ENCODE measurements around the gene ENTPD7.
"Not testable (repeated sequence)": the region's sequence is repeated elsewhere in the genome, so short reads cannot be mapped to it uniquely, and the experiment has no call there.

ENTPD7 gene

DNA sequence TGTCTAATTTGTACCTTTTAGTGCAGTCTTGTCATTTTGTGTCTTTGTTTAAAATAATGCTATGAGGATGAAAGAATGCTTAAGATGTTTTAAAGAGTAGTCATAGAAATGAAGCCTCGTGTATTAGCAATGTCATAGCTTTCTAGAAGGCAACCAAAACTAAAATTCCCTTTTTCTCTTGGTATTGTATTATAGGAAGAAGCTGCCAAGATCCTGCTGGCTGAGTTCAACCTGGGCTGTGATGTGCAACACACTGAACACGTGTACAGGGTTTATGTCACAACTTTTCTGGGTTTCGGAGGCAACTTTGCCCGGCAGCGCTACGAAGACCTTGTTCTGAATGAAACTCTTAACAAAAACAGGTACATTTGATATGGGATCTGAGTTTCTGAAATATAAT, 36.5 kb downstream of the ENTPD7 start:
- no peak for DNase-seq

DNA sequence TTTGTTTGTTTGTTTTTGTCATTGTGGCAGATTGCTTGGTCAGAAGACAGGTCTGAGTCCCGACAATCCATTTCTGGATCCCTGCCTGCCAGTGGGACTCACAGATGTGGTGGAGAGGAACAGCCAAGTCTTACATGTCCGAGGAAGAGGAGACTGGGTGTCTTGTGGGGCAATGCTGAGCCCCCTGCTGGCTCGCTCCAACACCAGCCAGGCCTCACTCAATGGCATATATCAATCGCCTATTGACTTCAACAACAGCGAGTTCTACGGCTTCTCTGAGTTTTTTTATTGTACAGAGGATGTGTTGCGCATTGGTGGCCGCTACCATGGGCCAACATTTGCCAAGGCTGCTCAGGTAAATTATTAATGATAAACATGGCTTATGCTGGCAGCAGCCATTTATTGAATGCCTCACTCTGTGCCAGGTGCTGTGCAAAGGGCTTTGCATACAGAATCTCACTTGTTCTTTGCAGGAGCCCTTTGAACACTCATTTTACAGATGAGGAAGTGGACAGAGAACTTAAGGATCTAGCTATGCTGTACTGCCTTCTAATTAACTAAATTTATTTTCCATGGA, 39.3 kb downstream of the ENTPD7 start:
- no peak for DNase-seq

DNA sequence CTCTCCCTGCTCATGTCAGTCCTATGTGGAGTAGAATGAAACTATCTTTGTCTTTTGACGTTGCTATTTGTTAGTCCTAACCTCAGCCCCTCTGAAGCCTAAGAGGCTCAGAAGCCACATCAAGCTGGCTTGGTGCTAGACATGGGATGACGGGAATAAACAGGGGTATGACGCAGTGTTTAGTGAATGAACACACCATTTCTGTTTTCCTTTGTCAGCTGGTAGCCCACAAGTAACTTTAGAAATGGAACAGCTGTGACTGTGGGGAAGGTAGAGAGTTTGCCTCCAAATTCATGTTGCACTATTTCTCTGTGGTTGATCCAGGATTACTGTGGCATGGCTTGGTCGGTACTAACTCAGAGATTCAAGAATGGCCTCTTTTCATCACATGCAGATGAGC, 41.3 kb downstream of the ENTPD7 start:
- no peak for DNase-seq

- no peak for DNase-seq
Measured at GRCh38 chr10:99708428-99709012, 49.2 kb downstream of the ENTPD7 start.

DNA sequence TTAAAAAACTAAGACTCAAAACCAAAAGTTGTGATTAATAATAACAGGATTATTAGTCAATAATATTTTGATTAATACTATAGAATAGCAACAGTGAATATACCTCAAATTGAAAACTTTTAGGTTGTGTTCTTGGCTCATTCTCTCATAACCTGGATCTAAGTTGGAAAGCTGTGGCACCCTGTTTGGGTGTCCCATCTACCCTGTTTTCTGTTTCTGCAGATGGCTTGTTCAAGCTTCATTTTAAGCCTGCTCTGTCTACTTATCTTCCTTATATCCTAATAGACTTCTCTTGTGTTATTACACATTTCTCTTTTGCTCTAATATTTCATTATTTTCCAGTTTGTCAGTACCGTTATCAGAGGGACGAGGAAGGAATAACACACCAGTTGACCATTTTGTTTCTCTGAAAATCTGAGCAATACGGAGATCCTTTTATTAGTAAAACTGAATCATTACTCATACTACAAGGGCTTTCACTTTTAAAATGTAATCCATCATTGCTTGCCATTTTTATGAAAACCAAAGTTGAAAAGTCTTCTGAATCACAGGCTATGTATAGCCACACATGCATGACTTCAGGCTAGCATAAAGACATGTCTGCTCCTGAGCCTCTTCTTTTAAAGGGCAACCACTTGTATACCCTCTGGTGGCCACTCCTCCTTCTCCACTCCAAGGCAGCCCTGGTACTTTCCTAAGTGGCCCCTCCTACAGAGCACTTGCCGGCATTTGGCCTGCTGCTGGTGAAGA, 50.3 kb downstream of the ENTPD7 start:
- no peak for DNase-seq

GRCh38 chr10:99711129-99711719, 51.9 kb downstream of the ENTPD7 start:
- peak; percentile 16 for DNase-seq

DNA sequence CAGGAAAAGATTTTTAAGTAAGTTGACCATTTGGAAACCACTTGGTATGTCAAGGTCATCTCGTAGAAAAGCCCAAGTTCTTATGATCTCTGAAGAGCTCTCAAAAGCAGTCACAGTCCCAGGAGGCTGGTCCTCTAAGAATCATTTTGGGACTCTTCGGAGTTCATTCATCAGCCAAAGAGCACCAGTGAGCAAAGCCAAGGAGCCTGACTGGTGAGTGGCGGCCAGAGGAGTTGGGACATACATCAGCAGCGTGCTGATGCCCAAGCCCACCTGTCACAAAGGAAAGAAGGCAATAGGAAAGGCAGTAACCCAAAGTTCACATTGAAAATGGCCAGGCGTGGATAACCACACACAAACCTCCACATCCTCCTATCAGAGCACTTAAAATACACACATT, 55.1 kb downstream of the ENTPD7 start:
- no peak for DNase-seq

DNA sequence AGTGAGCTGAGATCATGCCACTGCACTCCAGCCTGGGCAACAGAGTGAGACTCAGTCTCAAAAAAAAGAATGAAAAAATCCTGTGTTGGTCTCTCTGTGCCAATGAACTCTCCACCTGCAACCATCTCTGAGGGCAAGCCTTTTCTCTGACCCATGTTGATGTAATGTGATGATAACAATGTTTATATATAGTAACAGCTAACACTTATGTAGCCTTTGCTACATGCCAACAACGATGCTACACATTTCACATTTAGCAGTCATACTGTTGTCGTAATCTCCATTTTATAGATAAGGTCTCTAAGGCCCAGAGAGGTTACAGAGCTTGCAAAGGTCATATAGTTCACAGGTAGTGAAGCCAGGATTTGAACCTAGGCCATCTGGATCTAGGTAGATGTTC, 61.1 kb downstream of the ENTPD7 start:
- no peak for DNase-seq

GRCh38 chr10:99730026-99730425, 70.7 kb downstream of the ENTPD7 start:
- no peak for DNase-seq

- DNase-seq, result no peak
Measured at GRCh38 chr10:99731306-99732032, 72.2 kb downstream of the ENTPD7 start.

GRCh38 chr10:99732033-99732842, 72.9 kb downstream of the ENTPD7 start, which contains the start of the genes COX15 and CUTC:
Gene COX15 (minus strand): TSS chr10:99732127. CDS start chr10:99732049, 78 bp downstream.
Gene CUTC (plus strand): TSS chr10:99732234. CDS start chr10:99732349, 115 bp downstream.
- DNase-seq, result peak; percentile 80

DNA sequence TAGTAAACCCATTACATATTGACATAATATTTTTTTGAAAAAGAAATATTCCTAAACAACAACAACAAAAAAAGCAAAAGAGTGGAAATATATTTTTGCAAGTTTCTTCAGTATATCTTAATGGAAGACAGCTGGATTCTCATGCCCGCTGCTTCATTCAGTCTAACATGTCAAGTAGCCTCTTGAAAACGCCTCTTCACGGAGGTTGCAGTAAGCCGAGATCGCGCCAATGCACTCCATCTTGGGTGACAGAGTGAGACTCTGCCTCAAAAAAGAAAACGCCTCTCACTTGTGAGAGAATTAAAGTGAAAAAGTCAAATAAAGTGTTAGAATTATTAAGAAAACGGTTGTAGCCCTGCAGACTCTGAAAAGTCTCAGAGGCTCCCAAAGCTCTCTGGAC, 74.1 kb downstream of the ENTPD7 start:
- no peak for DNase-seq

DNA sequence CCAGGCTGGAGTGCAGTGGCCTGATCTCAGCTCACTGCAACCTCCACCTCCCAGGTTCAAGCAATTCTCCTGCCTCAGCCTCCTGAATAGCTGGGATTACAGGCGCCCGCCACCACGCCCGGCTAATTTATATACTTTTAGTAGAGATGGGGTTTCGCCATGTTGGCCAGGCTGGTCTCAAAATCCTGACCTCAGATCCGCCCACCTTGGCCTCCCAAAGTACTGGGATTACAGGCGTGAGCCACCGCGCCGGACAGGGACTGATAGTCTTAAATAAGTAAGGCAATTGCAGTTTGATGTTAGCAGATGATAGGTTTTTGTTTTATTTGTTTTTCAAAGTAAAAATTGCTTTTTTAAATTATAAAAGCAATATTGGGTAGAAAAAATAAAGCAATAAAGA, 74.8 kb downstream of the ENTPD7 start:
- DNase-seq, result not testable (repeated sequence)

- DNase-seq, result no peak
Measured at GRCh38 chr10:99740260-99740659, 81.0 kb downstream of the ENTPD7 start.

DNA sequence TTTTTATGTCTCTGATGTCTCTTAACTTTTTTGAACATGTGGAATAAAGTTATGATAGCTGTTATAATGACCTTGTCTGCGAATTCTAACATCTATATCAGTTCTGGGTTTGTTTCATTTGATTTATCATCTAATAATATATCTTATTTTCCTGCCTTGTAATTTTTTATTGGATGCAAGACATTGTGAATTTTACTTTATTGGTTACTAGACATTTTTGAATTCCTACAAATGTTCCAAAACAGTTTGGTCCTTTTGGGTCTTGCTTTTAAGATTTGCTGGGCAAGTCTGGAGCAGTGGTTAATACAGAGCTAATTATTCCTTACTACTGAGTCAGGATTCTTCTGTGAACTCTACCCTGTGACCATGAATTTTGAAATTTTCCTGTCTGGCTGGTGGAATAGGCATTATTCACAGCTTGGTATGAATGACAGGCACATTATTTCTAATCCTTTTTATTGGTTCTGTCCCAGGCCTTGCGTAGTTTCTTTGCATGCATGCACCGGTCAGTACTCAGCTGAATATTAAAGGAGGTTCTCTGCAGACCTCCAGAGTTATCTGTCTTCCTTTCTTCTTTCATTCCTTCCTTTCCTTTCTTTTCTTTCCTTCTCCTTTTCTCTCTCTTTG, 81.7 kb downstream of the ENTPD7 start:
- DNase-seq, result no peak

DNA sequence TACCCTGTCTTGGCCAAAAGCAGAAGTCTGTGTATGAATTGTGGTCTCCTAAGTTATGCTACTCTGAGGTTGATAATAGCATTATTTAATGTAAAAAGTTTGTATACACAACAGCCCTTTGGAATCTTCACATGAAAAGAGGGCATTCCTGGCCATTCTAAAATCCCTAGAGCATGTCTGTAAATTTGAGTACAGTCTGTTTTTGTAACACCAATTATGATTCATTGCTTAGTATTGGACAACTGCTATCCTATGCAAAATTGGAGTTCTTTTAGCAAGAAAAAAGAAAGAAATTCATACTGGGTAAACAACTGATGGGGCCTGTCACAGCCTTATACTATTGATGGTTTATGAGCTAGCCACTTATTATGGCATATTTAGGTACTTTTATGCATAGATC, 82.9 kb downstream of the ENTPD7 start:
- DNase-seq, result no peak

DNA sequence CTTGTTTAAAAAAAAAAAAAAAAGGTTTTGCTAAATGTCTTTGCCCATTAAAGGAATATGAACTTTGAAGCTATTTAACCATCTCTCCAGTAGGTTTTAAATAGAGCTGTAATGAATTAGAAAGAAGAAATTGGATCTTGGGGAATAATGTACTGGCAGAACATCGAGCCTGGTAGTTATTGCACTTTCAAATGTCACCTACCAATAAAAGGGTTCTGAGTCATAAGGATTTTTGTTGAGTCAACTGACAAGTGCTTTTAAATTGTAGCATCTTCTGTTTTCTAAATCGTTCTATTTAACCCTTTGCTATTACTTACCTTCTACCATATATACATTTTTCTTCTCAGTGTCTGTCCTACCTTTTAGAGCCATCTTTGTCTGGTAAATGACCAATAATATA, 83.4 kb downstream of the ENTPD7 start:
- DNase-seq, result no peak

GRCh38 chr10:99743841-99744240, 84.5 kb downstream of the ENTPD7 start:
- DNase-seq, result no peak

DNA sequence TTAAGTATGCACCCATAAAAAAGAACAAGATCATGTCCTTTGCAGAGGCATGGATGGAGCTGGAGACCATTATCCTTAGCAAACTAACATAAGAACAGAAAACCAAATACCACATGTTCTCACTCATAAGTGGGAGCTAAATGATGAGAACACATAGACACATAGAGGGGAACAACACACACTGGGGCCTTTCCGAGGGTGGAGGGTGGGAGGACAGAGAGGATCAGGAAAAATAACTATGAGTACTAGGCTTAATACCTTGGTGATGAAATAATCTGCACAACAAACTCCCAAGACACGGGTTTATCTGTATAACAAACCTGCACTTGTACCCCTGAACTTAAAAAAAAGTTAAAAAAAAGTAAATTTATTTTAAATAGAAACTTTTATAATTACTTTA, 86.9 kb downstream of the ENTPD7 start:
- not testable (repeated sequence) for DNase-seq

DNA sequence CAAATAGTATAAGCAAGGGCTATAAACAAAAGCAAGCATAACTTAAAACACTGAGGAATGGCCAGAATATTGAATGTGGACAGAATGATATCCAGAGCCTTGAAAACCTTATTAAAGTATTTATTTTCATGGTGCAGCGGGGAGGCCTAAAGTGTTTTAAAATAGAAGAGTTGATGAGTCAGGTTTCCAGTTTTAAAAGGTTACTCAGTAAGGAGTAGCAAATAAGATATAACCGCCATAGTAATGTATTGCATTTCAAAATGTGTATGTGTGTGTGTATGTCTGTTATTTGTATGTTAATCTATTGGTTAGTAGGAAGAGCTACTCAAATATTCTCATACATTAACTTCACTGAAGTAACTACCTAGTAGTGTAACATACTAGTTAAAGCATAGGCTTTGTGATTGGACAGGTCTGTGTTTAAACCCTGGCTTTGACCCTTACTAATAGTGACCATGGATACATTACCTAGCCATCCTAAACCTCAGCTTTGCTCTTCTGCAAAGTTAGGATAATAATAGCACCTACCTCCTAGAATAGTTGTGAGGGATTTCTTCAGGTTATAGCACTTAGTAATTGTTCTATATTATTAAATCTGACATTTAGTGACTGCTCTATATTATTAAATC, 89.6 kb downstream of the ENTPD7 start:
- no peak for DNase-seq

DNA sequence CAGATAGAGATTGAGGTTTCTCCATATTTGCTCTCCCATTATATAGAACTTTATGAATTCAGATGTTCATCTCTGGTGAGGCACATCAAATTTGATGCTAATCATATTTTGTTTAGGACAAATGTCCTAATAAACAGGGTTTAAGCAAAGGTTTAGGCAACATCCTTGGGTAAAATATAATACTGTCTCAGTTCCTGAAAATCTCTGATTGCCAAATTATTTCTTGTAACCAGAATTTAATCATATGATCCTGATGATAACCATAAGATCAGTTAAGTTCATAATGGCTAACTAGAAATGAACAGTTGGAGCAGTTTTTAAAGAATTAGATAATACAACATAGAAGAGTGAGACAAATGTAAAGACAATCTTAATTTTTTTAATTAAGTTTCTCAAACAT, 91.3 kb downstream of the ENTPD7 start:
- no peak for DNase-seq
